ENCODE results near the gene TPCN1.

Gene TPCN1

DNA sequence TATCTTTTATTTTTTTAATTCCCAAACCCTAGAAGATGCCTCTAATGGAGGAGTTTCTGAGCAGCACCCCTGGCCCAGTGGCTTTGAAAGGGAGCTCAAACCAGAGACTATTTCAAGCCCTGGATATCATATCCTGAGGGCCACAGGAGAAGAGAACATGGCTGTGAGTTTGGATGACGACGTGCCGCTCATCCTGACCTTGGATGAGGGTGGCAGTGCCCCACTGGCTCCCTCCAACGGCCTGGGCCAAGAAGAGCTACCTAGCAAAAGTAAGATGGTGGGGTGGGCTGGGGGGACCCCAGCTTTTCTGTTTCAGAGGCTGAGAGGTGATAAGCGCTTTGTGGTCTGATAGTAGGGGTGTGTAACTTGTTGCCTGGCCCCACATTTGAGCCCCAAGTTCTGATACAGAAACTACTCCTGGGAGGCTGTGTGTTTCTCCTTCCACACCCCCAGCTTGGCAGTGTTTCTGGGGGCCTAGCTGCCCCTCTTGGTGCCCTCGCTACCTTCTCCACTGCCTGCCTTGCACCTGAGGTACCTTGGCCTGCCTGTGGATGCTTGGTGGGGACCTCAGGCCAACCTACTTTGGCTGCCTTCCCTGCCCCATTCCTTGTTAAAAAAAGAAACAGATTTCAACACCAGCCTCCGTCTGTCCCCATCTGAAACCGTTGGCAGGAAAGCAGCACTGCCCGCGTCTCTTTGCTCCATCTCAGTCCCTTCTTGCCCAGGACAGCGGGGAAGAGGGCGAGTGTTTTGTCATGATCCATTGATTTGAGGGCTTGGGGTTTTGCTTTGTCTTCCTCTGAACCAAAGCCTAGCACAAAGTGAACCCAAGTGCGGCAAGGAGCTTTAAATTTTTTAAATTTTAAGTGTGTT is 5.7 kb downstream of the TPCN1 start:
- no peak for DNase-seq

DNA sequence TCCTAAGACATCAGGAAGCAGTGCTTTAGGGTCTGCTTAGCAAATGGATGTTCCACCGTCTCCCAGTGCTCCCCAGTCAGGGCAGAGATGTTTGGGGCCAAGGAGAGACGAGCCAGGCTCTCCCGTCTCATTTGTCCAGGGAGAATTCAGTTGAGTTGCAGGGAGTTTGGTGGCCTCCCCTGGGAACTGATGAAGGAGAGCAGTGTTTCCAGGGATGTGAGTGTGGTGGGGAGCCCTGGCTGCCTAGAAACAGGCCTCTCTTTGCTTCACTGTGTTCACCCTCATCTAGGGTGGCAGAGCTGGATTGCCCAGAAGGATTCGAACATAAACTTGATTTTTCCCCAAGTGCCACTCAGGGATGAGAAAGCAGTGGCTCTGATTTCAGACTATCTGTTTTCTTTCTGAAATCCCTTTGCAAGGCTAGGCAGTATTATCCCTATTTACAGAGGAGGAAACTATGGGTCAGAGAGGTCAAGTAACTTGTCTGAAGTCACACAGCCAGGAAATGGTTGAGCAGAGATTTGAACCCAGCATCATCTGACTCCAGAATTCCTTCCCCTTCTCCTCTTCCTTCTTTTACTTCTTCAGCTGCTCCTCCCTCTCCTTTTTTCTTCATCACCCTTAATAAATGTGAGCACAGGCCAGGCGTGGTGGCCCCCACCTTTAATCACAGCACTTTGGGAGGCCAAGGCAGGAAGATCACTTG is 6.6 kb downstream of the TPCN1 start:
- no peak for DNase-seq

GRCh38 chr12:113228394-113229028 is 7.2 kb downstream of the TPCN1 start:
- DNase-seq = no peak

- no peak for DNase-seq
Measured at GRCh38 chr12:113230315-113231234, 9.3 kb downstream of the TPCN1 start.

- no peak for DNase-seq
Measured at GRCh38 chr12:113231235-113232088, 10.2 kb downstream of the TPCN1 start.

GRCh38 chr12:113232089-113232839 is 11.0 kb downstream of the TPCN1 start:
- DNase-seq = no peak

- DNase-seq = peak; percentile 75
Measured at GRCh38 chr12:113232840-113233585, 11.7 kb downstream of the TPCN1 start.

DNA sequence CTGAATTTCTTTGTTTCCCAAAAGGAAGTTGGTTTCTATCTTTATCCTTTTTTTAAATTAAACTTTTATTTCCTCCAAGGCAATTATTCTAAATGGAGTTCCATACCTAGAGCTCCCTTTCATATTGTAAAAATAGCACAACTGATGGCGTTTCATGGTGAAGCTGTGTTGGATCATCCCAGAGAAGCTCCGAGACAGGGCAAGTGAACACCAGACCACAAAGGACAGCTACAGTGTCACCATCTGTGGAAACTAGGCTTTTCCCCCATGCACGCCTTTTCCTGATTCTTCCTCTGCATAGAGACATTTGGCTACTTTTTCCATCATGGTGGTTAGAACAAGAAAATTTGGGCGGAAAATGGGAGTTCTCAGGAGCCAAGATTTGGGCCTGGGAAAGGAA is 12.7 kb downstream of the TPCN1 start:
- no peak for DNase-seq

DNA sequence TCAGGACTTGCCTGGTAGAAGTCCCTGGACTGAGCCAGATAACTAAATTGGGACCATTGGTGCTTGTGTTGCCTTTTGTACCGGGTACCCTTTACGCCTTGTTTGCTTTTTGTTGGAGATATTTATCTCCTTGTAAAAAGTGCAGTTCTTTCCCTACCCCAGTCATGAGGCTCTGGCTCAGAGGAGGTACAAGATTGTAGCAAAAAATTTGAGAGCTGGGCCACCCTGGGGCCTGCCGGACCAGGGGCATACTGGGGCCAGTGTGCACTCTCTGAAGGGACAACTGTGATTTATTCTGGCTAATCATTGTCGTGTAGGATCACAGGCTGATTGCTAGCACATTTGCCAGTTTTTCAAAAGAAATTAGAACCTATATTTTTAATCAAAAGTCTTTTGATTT is 13.2 kb downstream of the TPCN1 start:
- no peak for DNase-seq

DNA sequence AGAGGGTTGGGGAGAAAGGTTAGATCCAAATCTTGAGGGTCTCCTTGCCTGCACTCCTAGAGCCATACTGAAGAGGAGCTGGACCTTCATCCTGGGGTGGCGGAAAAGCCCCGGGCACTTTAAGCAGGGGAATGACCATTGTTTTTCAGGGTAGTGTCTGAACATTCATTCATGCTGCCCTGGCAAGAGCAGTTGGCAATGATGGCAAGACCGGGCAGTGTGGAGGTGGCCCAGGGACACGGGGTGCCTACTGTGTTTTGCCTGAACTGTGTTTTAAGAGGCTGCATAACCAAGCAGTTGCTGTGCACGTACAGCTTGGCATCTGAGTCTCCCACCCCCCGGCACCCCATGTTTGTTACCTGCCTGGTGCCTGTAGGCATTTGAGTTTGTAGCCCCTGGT is 14.7 kb downstream of the TPCN1 start:
- DNase-seq = no peak

- no peak for DNase-seq
Measured at GRCh38 chr12:113236539-113237399, 15.5 kb downstream of the TPCN1 start.

- DNase-seq = no peak
Measured at GRCh38 chr12:113237748-113238147, 16.5 kb downstream of the TPCN1 start.

DNA sequence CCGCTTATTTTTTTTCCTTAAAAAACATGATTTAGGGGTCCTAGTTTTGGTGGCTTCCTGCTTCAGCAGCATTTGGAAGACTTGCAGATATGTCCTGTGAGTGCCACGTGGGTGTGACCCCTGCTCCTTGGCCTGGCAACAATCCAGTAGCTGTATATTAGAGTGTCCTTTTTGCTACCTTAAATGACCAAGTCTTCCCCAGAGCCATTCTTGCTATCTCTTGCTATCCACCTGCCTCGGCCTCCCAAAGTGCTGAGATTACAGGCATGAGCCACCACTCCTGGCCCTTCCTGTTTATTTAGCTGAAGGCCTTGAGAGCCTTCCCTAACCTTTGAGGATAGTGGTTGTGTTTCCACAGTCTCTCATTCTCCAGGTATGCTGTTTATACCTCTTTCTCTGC is 17.0 kb downstream of the TPCN1 start:
- DNase-seq = no peak

- DNase-seq = no peak
Measured at GRCh38 chr12:113239288-113239771, 18.1 kb downstream of the TPCN1 start.

DNA sequence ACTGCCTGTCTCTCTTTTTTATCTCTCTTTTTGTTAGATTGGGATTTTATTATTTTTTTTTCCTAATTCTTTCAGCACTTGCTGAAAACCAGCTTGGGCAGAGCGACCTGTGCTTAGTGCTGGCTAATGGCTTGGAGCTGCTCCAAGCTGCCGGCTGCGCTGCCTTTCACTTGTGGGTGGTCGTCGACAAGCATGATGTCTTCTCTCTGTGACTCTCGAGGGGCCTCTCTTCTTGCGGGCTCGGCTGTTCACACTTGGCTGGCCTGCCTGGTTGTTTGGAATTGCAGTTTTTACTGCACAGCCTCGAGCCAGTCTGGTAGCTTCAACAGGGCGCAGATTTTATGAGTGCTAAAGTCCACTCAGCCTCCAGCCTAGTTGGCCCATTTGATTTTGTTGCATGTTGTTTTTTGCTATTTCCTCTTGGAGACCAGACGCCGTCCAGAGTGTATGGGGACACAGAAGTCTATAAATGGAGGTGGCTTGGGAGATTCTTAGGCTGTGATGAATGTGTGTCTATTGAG is 18.6 kb downstream of the TPCN1 start:
- DNase-seq = no peak

- DNase-seq = no peak
Measured at GRCh38 chr12:113240395-113240794, 19.1 kb downstream of the TPCN1 start.

- no peak for DNase-seq
Measured at GRCh38 chr12:113241191-113242025, 20.1 kb downstream of the TPCN1 start.

GRCh38 chr12:113242026-113242418 is 20.8 kb downstream of the TPCN1 start:
- no peak for DNase-seq

All from stimulated activated CD8-positive, alpha-beta memory T cell treated with anti-CD3 and anti-CD28 coated beads, Interleukin-4, amount 100 ng/mL, for 48 hours (primary cell).